Stimulated activated CD8-positive, alpha-beta memory T cell treated with anti-CD3 and anti-CD28 coated beads, Interleukin-15, amount 100 ng/mL, for 4 hours (primary cell): ENCODE results near the gene LMAN2L.

Source experiments
- DNase-seq, 2 donors: peaks; one replicate each; pipeline ENCODE4 v3.0.0-alpha.2; 2020; ENCODE audit warnings: low read depth in 2 of 2

The LMAN2L gene, protein sequence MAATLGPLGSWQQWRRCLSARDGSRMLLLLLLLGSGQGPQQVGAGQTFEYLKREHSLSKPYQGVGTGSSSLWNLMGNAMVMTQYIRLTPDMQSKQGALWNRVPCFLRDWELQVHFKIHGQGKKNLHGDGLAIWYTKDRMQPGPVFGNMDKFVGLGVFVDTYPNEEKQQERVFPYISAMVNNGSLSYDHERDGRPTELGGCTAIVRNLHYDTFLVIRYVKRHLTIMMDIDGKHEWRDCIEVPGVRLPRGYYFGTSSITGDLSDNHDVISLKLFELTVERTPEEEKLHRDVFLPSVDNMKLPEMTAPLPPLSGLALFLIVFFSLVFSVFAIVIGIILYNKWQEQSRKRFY

DNA sequence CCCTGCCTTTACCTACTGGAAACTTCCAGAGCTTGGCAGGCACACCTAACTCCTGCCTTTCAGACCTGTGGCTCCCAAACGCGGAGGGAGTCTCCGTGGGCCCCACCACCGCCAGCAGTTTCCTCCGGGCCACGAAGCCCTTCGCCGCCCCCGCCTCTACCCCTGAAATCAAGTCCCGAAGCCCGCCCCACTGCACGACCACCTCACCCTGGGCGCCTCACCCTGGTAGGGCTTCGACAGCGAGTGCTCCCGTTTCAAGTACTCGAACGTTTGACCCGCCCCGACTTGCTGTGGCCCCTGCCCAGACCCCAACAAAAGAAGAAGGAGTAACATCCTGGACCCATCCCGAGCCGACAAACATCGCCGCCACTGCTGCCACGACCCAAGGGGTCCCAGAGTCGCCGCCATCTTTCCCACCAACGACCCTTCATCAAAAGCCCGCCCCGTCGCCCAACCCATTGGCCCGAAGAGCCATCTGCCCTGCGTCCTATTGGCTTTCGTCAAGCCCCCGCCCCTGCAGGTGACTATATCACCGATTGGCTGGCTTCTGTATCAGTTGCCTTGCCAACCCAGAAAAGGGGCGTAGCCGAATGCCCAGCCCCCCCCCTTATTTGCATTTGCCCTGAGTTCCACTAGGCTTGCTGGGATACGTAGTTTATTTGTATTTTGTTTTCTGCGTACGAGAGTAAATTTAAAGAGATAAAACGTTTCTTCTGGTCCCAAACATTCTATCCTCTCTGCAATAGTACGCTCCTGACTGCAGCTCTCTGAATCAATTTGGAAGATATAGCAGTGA, at the start of gene LMAN2L:
LMAN2L (minus strand) TSS at position 432 of the 796 bp plus-strand sequence; CDS start at position 408, 24 bp downstream.
- peak; percentile 86 to 99 for DNase-seq

DNA sequence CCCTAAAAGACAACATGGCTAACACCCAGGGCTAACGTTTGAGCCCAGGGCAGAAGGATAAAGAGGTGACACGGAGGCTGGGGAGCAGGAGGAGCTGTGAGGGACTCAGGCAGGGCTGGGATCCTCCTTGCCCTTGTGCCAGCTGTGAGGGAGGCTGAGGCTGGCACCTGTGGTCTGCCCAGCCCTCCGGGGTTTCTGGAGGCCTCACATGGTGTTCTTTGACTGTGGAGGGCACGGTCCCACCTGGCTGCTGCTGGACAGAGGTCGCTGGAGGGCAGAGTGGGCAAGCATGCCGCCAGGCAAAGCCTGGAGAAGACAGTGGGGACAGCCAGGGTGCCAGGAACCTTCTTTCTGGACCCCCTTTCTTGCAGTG, 49.4 kb upstream of the LMAN2L start:
- no peak for DNase-seq

DNA sequence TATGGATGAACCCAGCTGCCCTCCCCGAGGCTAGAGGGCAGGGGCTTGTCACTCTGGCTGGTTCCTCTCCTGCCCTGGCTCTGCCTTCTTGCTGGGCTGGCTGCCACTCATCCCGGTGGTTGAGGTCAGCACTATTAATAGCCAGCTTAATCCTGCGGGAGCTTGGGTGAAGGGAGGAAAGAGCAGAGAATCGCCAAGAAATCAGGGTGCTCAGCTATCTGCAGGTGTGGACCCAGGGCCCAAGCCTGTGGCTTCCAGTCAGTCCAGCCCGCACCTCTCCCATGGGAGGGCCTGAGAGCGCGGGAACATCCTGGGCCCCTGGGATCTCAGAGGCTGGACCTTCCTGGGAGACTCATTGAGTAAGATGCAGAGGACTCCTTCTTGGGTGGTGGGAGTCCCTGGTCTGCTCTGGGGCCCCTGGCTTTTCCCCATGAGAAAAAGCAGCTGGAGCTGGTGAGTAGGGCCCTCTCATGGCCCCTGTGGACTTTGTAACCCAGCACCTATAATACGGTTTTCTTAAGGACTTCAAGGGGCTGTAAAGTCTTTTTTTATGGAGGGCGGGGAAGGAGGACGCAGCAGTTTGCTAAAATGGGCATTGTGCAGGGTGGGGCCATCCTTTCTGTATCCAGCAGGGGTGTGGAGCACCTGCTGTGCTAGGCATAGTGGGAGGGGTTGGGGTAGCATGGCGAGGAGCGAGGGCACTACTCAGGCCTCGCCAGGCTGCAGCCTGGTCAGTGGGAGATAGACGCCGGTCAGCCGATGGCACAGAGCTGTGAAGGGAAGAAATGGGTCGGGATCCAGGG, 48.8 kb upstream of the LMAN2L start:
- DNase-seq = no peak

DNA sequence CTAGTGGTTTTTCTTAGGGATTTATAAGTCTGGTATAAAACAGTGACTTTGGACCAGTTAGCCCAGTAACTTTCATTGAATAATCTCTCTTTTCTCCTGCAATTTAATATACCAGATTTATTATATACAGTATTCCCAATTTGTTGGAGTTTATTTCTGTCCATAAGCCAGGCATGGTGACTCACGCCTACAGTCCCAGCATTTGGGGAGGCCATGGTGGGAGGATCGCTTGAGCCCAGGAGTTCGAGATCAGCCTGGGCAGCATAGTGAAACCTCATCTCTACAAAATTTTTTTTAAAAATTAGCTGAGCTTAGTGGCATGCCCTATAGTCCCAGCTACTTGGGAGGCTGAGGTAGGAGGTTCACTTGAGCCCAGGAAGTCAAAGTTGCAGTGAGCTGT, 47.5 kb upstream of the LMAN2L start:
- no peak for DNase-seq

DNA sequence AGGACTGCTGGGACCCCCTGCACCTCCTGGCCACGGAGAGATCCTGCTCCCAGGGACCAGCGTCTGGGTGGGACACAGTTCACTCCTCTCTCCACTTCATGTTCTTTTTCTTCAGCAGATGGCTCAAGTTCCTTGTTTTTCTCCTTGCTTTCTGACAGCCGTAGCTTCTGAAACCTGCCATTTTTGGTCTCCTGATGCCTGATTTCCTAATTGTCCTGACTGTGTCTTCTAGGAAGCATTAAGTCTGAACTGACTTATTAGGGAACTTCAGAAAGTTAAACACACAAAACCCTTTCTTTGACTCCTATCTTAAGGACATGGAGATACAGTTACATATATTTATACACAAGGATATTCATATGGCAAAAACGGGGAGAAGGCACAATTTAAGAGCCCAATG, 43.5 kb upstream of the LMAN2L start:
- no peak for DNase-seq

DNA sequence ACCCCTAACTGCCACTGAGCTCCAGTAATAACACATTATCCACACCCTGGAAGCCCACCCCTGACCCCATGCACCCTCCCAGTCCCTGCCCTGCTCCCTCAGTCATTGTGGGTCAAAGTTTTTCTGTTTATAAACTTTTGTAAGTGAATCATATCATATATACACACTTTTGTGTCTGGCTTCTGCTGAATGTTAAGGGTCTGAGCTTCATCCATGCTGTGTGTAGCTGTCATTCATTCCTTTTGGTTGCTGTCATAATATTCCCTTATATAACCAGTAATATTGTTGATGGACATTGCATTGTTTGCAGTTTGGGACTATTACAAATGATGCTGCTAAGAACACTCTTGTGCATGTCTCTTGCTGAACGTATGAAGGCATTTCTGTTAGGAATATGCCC, 35.3 kb upstream of the LMAN2L start:
- no peak for DNase-seq

DNA sequence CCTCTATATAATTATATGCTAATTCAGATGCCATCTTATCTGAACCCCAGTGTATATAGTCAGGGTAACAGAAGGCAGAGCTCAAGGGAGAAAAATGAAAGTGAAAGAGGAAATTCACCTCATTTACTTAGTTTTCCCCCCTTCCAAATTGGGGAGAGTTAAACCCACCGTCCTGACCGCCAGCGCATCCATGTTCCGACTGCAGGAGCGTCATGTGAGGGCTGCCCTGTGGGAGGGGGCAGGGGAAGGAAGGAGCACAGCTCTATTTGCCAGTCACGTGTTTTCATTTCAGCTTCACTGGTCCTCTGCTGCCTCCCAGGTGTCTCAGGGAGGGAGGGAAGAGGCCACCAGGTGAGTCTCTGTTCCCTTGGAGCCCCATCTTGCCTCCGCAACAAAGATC, 34.1 kb upstream of the LMAN2L start:
- peak; percentile 17 to 41 for DNase-seq

DNA sequence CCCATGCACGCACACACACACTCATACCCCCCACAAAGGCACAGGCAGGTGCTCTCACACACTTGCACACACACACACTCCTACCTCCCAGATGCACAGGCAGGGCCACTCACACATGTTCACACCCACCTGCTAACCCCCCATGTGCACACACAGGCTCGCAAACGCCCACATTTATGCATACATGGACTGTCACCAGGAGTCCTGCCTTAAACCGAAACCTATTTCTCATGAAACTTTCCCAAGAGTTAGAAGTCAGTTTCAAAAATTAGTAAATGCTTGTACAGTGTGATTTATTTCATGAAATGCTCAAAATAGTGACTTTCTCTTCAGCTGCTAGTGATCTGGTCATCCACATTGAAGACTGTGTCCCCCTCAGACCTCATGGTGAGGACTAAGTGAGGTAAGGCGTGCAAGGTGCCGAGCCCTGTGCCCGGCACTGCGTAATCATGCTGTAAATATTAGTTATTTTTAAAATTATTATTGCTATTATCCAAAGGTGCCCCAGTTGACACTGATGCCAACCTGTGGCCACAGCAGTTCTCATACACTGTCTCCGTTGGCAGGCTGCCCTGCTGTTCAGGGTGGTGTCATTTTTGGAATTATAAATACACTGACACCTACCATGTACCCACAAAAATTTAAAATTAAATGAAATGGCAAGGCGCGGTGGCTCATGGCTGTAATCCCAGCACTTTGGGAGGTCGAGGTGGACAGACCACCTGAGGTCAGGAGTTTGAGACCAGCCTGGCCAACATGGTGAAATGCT, 33.2 kb upstream of the LMAN2L start:
- peak in 1 of 2 donors; percentile 9 for DNase-seq

DNA sequence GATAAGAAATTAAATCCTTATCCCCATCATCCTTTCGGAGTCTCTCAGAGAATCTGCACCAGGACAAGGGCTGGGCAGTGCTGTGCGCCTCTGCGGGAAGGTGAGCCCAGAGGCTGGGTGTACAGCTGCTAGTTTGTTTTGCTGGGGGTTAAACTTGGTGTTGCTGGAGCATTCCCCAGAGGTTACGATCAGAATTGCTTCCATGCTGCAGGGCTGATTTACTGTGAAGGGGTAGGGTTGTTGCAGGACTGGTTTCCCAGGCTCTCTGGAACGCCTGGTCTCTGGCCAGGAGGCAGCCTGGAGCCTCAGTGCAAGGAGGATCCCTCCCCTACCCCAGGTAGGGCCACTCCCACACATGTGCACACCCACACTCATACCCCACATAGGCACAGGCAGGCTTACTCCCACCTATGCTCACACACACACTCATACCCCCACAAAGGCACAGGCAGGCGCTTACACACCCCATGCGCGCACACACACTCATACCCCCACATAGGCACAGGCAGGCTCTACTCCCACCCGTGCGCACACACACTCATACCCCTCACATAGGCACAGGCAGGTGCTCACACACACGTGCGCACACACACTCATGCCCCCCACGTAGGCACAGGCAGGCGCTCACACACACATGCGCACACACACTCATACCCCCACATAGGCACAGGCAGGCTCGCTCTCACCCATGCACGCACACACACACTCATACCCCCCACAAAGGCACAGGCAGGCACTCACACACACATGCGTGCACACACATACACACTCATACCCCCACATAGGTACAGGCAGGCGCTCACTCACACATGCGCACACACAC, 32.1 kb upstream of the LMAN2L start:
- DNase-seq = no peak

DNA sequence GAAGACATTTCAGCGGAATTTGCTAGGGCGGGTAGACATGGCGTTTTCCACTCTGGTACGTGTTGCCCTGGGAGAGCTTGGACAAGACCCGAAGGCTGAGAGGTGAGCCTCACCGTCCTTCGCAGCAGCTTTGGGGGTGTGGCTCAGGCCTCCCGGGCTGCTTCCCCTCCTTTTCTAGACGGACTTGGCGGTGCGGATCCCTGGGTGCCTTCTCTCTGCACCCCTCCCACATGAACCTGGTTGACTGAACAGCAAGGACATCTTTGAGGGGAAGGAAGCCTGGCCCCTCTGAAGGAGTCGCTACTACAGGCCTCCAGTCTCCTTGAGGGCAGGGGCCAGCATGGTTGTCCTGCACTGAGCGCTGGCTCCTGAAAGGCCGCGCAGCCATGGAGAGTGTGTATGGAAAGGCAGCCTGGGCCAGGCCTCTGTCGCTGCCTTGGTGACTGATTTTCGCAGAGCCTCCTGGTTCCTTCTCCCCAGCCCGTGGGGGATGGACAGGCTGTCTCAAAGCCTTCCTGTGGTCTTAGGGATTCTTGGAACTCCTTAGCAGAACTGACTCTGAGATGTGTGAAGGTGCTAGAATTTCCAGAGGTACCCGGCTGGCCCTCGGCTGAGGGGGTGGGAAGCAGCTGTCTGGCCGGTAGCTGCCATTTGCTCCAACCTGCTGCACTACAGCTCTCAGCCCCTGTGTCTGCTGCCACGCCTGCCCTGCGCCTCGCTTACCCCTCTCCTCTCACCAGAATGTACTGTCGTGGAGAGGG, 30.8 kb upstream of the LMAN2L start:
- DNase-seq = no peak

DNA sequence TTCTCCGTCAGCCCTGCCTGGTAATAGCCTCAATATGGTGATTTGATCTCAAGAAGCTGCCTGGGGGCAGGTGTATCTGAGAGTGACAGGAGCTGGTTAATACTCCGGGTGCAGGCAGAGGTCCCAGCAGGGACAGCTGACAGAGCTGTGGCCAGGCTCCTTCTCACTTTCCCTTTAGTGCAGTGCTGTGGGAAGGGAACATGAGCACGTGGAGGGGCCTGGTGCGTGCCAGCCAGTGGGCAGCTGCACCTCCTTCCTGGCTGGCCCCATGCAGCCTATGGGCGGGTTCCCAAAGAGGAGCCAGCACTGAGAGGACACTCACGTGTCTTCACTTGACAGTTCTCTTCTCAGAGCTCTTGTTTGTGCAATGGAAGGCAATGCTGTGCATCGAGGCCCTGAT, 29.9 kb upstream of the LMAN2L start:
- DNase-seq = no peak

DNA sequence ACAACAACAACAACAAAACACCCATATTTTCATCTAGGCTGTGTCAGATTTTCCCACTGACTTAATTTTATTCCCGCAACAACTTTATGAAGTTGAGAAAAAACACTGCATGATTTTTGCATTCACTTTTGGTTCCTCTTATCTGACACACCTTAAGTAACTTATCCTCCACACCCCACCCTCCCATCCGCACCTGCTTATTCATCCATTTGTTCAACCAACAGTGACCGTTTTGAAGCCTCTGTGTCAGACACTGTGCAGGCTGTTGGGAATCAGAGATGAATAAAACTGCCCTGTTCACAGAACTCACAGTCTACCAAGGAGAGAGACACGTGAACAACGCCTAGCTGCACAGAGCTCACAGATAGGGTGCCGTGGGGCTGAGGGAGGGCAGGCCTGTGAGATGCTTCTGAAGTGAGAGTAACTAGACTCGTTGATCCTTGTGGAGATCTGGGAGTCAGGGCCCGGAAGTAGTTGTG, 28.3 kb upstream of the LMAN2L start:
- DNase-seq = no peak

DNA sequence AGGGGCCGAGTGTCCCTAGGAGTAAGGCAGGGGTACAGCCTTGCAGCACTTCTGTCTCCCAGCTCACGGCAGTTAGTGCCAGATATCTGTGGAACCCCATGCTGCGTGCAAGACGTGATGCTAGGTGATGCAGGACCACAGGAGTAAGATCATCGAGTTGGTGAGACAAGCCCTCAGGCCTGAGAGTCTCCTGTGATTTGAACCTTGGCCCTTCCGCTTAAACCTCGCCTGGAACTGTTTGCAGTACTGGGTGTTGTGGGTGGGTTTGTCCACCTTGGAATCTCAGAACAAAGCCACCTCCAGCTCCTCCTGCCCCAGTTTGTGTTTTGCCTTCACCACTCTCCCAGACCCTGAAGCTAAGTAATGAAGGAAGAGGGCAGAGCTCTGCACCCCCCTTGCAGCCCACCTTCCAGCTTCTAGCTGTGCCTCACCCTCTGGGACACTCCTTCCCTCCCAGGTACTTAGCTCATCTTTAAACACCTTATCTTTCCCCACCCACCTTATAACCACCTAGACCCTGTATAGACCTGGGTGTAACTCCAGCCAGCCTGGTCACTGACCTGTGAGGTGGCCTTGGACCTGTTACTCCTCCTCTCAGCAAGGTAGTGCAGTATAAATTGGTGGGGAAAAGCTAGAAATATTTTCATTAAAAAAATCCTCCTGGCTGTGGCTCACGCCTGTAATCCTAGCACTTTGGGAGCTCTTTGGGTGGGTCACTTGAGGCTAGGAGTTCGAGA, 27.4 kb upstream of the LMAN2L start:
- DNase-seq = no peak

DNA sequence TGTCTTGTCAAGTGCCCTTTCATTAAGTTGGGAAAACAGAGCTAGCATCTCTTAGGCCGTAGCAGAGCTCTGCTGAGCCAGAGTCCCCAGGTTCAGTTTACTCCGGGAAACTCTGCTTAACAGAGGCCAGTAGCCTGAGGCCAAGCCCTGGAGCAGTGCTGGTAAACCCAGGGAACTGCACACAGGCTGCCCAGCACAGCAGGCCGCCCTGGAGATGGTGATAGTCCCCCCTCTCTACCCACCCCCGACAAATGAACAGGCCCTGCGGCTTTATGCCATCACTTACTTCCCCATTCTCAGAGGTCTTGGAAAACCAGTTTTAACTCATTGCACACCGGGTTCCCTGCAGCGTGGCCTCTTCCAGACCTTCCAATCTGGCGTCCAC, 24.4 kb upstream of the LMAN2L start:
- DNase-seq = no peak

DNA sequence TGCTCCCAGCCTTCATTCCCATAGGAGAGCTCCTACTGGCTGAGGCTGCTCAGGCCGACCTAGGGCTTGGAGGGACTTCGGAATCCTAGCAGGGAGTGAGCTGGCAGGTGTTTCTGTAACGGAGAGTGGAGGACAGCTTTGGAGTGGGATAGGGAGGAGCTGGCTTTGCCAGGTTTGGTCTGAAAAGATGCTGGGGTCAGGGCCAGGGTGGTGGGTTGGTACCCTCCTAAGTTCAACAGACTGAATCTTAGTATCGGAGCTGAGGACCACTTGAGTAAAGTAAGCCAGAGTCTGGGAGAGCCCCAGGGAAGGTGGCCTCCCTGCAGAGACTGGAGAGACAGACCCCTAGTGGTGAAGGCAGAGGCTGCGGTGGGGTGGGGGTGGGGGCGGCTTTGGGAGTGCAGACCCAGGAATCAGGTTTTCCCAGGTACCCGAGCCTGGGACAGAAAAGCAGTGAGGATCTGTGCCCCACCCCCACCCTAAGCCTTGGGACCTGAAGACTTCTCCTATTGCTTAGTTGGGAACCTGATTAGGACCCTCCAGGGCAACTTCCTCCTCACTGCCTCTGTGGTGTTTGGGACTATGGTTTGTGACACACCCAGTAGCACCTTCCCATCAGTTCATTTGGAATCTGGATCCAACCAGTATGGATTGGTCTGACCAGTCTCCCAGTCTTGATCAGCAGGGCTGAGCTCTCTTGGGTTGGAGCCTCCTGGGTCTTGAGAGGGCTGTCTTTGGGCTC, 23.8 kb upstream of the LMAN2L start:
- DNase-seq = no peak

DNA sequence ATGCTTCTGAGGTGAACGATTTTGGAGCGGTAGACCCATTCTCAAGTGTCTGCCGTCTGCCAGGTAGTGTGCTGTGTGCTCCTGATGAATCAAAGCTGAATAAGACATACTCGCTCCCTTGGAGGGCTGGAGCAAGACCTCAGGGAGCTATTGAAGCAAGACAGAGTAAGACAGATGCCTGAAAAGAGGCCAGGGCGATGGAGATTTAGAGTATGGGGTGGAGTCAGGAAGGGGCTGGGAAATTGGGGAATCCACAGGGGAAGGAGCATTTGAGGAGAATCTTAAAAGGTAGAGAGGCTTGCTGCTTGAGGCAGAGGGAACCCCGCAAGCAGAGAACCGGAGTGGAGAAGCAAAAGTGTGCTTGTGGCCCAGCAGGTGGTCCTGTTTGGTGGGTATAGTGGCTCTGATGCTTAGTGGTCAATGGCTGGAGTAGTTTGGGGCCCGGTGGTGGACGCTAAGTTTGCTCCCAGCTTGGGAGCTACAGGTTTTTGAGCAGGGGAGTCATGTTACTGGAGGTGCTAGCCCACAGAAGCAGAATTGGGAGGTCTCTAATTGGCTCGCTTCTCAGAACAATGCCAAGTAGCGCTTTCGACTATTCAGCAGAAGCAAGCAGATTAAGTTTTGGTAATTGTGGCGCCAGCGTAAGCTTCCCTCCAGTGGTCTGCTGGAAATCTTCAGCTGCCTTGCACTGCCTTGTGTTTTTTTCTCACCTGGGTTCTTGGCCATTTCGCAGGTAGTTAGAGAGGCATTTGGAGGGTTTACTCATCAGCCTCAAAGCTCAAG, 22.9 kb upstream of the LMAN2L start:
- DNase-seq = no peak

DNA sequence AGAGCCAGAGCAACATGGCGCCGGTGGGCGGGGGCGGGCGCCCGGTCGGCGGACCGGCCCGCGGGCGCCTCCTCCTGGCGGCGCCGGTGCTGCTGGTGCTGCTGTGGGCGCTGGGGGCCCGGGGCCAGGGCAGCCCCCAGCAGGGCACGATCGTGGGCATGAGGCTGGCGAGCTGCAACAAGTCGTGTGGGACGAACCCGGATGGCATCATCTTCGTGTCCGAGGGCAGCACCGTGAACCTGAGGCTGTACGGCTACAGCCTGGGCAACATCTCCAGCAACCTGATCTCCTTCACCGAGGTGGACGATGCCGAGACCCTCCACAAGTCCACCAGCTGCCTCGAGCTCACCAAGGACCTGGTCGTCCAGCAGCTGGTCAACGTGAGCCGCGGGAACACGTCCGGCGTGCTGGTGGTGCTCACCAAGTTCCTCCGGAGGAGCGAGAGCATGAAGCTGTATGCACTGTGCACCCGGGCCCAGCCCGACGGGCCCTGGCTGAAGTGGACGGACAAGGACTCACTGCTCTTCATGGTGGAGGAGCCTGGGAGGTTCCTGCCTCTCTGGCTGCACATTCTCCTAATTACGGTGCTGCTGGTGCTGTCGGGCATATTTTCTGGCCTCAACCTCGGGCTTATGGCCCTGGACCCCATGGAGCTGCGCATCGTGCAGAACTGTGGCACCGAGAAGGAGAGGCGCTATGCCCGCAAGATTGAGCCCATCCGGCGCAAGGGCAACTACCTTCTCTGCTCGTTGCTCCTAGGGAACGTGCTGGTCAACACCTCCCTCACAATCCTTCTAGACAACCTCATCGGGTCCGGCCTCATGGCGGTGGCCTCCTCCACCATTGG, 21.3 kb upstream of the LMAN2L start:
- peak in 1 of 2 donors; percentile 15 for DNase-seq
